ENCODE measurements around the gene SLC25A12. TPM values are rescaled to one million over a fixed set of nuclear protein-coding genes. Genes with fewer than 3 reads are reported as not detected.

SLC25A12 gene
- polyA plus RNA-seq, 3 donors = 6.5 to 8.8 (median 7.0) TPM

GRCh38 chr2:171835386-171835785, 58.7 kb downstream of the SLC25A12 start:
- TF ChIP-seq, protein P1, sequence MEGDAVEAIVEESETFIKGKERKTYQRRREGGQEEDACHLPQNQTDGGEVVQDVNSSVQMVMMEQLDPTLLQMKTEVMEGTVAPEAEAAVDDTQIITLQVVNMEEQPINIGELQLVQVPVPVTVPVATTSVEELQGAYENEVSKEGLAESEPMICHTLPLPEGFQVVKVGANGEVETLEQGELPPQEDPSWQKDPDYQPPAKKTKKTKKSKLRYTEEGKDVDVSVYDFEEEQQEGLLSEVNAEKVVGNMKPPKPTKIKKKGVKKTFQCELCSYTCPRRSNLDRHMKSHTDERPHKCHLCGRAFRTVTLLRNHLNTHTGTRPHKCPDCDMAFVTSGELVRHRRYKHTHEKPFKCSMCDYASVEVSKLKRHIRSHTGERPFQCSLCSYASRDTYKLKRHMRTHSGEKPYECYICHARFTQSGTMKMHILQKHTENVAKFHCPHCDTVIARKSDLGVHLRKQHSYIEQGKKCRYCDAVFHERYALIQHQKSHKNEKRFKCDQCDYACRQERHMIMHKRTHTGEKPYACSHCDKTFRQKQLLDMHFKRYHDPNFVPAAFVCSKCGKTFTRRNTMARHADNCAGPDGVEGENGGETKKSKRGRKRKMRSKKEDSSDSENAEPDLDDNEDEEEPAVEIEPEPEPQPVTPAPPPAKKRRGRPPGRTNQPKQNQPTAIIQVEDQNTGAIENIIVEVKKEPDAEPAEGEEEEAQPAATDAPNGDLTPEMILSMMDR (IDR thresholded peaks at IDR 0.05) = no peak
- no peak overlapping the region for H3K4me3 ChIP-seq (replicated peaks in 1 of 3; ENCODE audit: low read depth in 2 of 3, low read length in 3 of 3)
- H3K4me1 Mint-ChIP-seq = peaks cover 4% of the 10 kb centered on the region
- H3K4me2 ChIP-seq (replicated peaks; ENCODE audit: extremely low read depth, low read length, poor library complexity, severe bottlenecking) = no peak overlapping the region
- no peak overlapping the region for H3K27ac ChIP-seq (ENCODE audit: low read depth in 1 of 2, low read length in 2 of 2)
- H3K36me3 Mint-ChIP-seq = peaks cover 70 to 78% of the 10 kb centered on the region in 2 donors
- no peak overlapping the region for H3K4me3 Mint-ChIP-seq
- no peaks in the 10 kb centered on the region for H3K4me1 ChIP-seq (ENCODE audit: control insufficient read depth in 1 of 2, insufficient read depth in 2 of 2, low read length in 2 of 2)
- WGBS (ENCODE audit: insufficient coverage) = no CpG with 5 or more reads among the region's 4 CpGs
- no peak overlapping the region for H2AFZ ChIP-seq (ENCODE audit: insufficient read depth, low read depth, low read length, poor library complexity, severe bottlenecking)
- no peaks in the 10 kb centered on the region for H3K27me3 Mint-ChIP-seq (ENCODE audit: low read depth in 3 of 3)
- H3K9me3 ChIP-seq (replicated peaks in 1 of 2; ENCODE audit: control insufficient read depth in 1 of 2, insufficient read depth in 1 of 2, low read length in 2 of 2) = peaks cover 16 to 23% of the 10 kb centered on the region in 2 donors
- no peaks in the 10 kb centered on the region for H4K20me1 ChIP-seq (ENCODE audit: insufficient read depth, low read length)
- peaks cover 60 to 91% of the 10 kb centered on the region in 2 donors for H3K36me3 ChIP-seq (replicated peaks in 1 of 2; ENCODE audit: control insufficient read depth in 1 of 2, insufficient read depth in 2 of 2, low read length in 2 of 2)
- no peaks in the 10 kb centered on the region for H3K27me3 ChIP-seq (ENCODE audit: control insufficient read depth in 2 of 2, insufficient read depth in 2 of 2, low read length in 2 of 2)
- intact Hi-C loops (cut with micrococcal nuclease) = no loop called here
- H3K9ac ChIP-seq (ENCODE audit: insufficient read depth, low read length, poor library complexity, severe bottlenecking) = no peak overlapping the region
- peaks cover 20 to 30% (median 24%) of the 10 kb centered on the region in 7 donors for H3K9me3 Mint-ChIP-seq
- H3K27ac Mint-ChIP-seq = no peak overlapping the region
- DNase-seq = no peak
- no peaks in the 10 kb centered on the region for H3K79me2 ChIP-seq (ENCODE audit: insufficient read depth, low read length)

GRCh38 chr2:171834286-171834685, 59.8 kb downstream of the SLC25A12 start:
- H3K27ac Mint-ChIP-seq = no peak overlapping the region
- H3K4me3 Mint-ChIP-seq = no peak overlapping the region
- H3K27me3 Mint-ChIP-seq (ENCODE audit: low read depth in 3 of 3) = no peaks in the 10 kb centered on the region
- H2AFZ ChIP-seq (ENCODE audit: insufficient read depth, low read depth, low read length, poor library complexity, severe bottlenecking) = no peak overlapping the region
- no peaks in the 10 kb centered on the region for H4K20me1 ChIP-seq (ENCODE audit: insufficient read depth, low read length)
- H3K9me3 Mint-ChIP-seq = peaks cover 20 to 30% (median 24%) of the 10 kb centered on the region in 7 donors
- intact Hi-C loops (cut with micrococcal nuclease) = no loop called here
- no peak overlapping the region for H3K4me2 ChIP-seq (replicated peaks; ENCODE audit: extremely low read depth, low read length, poor library complexity, severe bottlenecking)
- H3K4me1 ChIP-seq (ENCODE audit: control insufficient read depth in 1 of 2, insufficient read depth in 2 of 2, low read length in 2 of 2) = no peaks in the 10 kb centered on the region
- peaks cover 16 to 23% of the 10 kb centered on the region in 2 donors for H3K9me3 ChIP-seq (replicated peaks in 1 of 2; ENCODE audit: control insufficient read depth in 1 of 2, insufficient read depth in 1 of 2, low read length in 2 of 2)
- peaks cover 4% of the 10 kb centered on the region for H3K4me1 Mint-ChIP-seq
- peaks cover 74 to 81% of the 10 kb centered on the region in 2 donors for H3K36me3 Mint-ChIP-seq
- no peaks in the 10 kb centered on the region for H3K79me2 ChIP-seq (ENCODE audit: insufficient read depth, low read length)
- no peak for DNase-seq
- TF ChIP-seq, protein P1 (IDR thresholded peaks at IDR 0.05) = no peak
- H3K36me3 ChIP-seq (replicated peaks in 1 of 2; ENCODE audit: control insufficient read depth in 1 of 2, insufficient read depth in 2 of 2, low read length in 2 of 2) = peaks cover 64 to 94% of the 10 kb centered on the region in 2 donors
- H3K9ac ChIP-seq (ENCODE audit: insufficient read depth, low read length, poor library complexity, severe bottlenecking) = no peak overlapping the region
- no peak overlapping the region for H3K4me3 ChIP-seq (replicated peaks in 1 of 3; ENCODE audit: low read depth in 2 of 3, low read length in 3 of 3)
- no peaks in the 10 kb centered on the region for H3K27me3 ChIP-seq (ENCODE audit: control insufficient read depth in 2 of 2, insufficient read depth in 2 of 2, low read length in 2 of 2)
- no peak overlapping the region for H3K27ac ChIP-seq (ENCODE audit: low read depth in 1 of 2, low read length in 2 of 2)

All from CD14-positive monocyte (primary cell).